HCT116 (cell line): ENCODE data around the gene PGM2. TPM values are rescaled to one million over a fixed set of nuclear protein-coding genes. Genes with fewer than 3 reads are reported as not detected.

ENCODE experiments used
- ATAC-seq: fragments of 200-7000 bp; cut with Tn5 transposase; 2 replicates; pipeline ENCODE4 v1.9.1; 2020; ENCODE audit warnings: mild to moderate bottlenecking, moderate library complexity
- BruUV-seq: library from RNA; stranded (reverse); fragments of 400-500 nt; replicated peaks from 2 replicates; lab custom pipeline; 2021; lab: Mats Ljungman, UMichigan
- CTCF ChIA-PET: fragments of 300-600 bp; sonication (Branson Sonifier 250); formaldehyde crosslinking; loops from one replicate; lab custom pipeline; 2021; ENCODE audit warnings: antibody characterized with exemption; lab: Charles Lee
- POLR2A ChIA-PET: fragments of 300-600, 350-600 bp; sonication (Branson Sonifier 250); formaldehyde crosslinking; loops from one replicate; lab custom pipeline; 2021; ENCODE audit warnings: antibody characterized with exemption; lab: Charles Lee
- RAD21 ChIA-PET, 2 experiments: fragments of 300-600 bp; sonication (Branson Sonifier 250); formaldehyde crosslinking; loops; one replicate each; lab custom pipeline; 2023; ENCODE audit warnings: low total read pairs in 2 of 2; ENCODE audit not compliant: uncharacterized antibody in 2 of 2, unreplicated experiment in 2 of 2, low non-redundant PET in 1 of 2; lab: Charles Lee
- DNase-seq: peaks from one replicate; pipeline ENCODE4 v3.0.0-alpha.2; 2010; ENCODE audit warnings: low read depth, low spot score
- H2AFZ ChIP-seq: fragments of 200-600 bp; shearing (Covaris generic), sonication (generic); 2 replicates; pipeline ENCODE4 v1.6.1; 2017; ENCODE audit warnings: low read depth, mixed run types, mixed read lengths, antibody characterized with exemption, low read length; ENCODE audit not compliant: poor library complexity, severe bottlenecking
- H3K27ac ChIP-seq: 2 replicates; pipeline ENCODE4 v1.5.1; 2012; ENCODE audit warnings: low read depth, low read length
- H3K27me3 ChIP-seq: fragments of 200-600 bp; sonication (generic); 2 replicates; pipeline ENCODE4 v1.6.1; 2016; ENCODE audit warnings: mixed run types, low read length, mixed read lengths; ENCODE audit not compliant: insufficient read depth
- H3K36me3 ChIP-seq, 2 experiments: fragments of 200-500 bp in 1 of 2; fragments of 200-600 bp in 1 of 2; sonication (Bioruptor generic) in 1 of 2; sonication (generic) in 1 of 2; 2 replicates each; pipeline versions ENCODE4 v1.5.1 to v1.6.1; 2014 to 2016; ENCODE audit warnings: low read length in 2 of 2, inconsistent platforms in 1 of 2, mixed read lengths in 1 of 2, mixed run types in 1 of 2; ENCODE audit not compliant: insufficient read depth in 2 of 2, control insufficient read depth in 1 of 2
- H3K4me1 ChIP-seq, 2 experiments: fragments of 200-600 bp in 1 of 2; sonication (generic) in 1 of 2; 2 replicates each; pipeline versions ENCODE4 v1.5.1 to v1.6.1; 2012 to 2017; ENCODE audit warnings: low read length in 2 of 2, inconsistent platforms in 1 of 2, mild to moderate bottlenecking in 1 of 2, mixed read lengths in 1 of 2, mixed run types in 1 of 2, moderate library complexity in 1 of 2; ENCODE audit not compliant: insufficient read depth in 2 of 2, control insufficient read depth in 1 of 2
- H3K4me2 ChIP-seq: fragments of 200-600 bp; sonication (generic); 2 replicates; pipeline ENCODE4 v1.6.1; 2017; ENCODE audit warnings: mixed run types, low read length, mixed read lengths
- H3K4me3 ChIP-seq, 2 experiments: fragments of 200-600 bp in 1 of 2; sonication (generic) in 1 of 2; replicated peaks in 1 of 2; 2 replicates each; pipeline ENCODE4 v1.5.1; 2011 to 2016; ENCODE audit warnings: low read length in 2 of 2, control low read depth in 1 of 2, low read depth in 1 of 2, mild to moderate bottlenecking in 1 of 2, mixed read lengths in 1 of 2, mixed run types in 1 of 2
- H3K79me2 ChIP-seq: fragments of 200-600 bp; sonication (generic); 2 replicates; pipeline ENCODE4 v1.6.1; 2017; ENCODE audit warnings: mild to moderate bottlenecking, mixed run types, low read length, moderate library complexity, mixed read lengths; ENCODE audit not compliant: insufficient read depth
- H3K9ac ChIP-seq: fragments of 200-600 bp; sonication (generic); 2 replicates; pipeline ENCODE4 v1.6.1; 2016; ENCODE audit warnings: low read length, mixed read lengths
- H3K9me2 ChIP-seq: fragments of 200-600 bp; sonication (generic), shearing (Covaris generic); 2 replicates; pipeline ENCODE4 v1.6.1; 2017; ENCODE audit warnings: mixed run types, mild to moderate bottlenecking, moderate library complexity; ENCODE audit not compliant: insufficient read depth
- H3K9me3 ChIP-seq, 2 experiments: fragments of 200-500 bp in 1 of 2; fragments of 200-600 bp in 1 of 2; sonication (Bioruptor generic) in 1 of 2; sonication (generic) in 1 of 2; 2 replicates each; pipeline ENCODE4 v1.6.1; 2014 to 2017; ENCODE audit warnings: low read length in 2 of 2, mixed read lengths in 2 of 2, inconsistent platforms in 1 of 2, low read depth in 1 of 2, mild to moderate bottlenecking in 1 of 2, mixed run types in 1 of 2, moderate library complexity in 1 of 2; ENCODE audit not compliant: control insufficient read depth in 1 of 2, insufficient read depth in 1 of 2
- H4K20me1 ChIP-seq: fragments of 200-600 bp; sonication (generic), shearing (Covaris generic); 2 replicates; pipeline ENCODE4 v1.6.1; 2017; ENCODE audit warnings: mixed run types, mild to moderate bottlenecking, moderate library complexity; ENCODE audit not compliant: insufficient read depth
- CEBPB ChIP-seq: IDR thresholded peaks from 2 replicates; pipeline ENCODE4 v1.6.1; 2012; ENCODE audit warnings: low read depth
- SIN3A ChIP-seq: IDR thresholded peaks from 2 replicates; pipeline ENCODE4 v1.6.1; 2012; ENCODE audit warnings: low read depth
- SRF ChIP-seq: IDR thresholded peaks from 2 replicates; pipeline ENCODE4 v1.6.1; 2012; ENCODE audit warnings: low read depth
- ZBTB33 ChIP-seq: IDR thresholded peaks from 2 replicates; pipeline ENCODE4 v1.6.1; 2011; ENCODE audit warnings: mild to moderate bottlenecking, low read length, moderate library complexity; ENCODE audit not compliant: insufficient replicate concordance; ENCODE audit errors: extremely low read depth
- ZFX ChIP-seq: fragments of 450-650 bp; IDR thresholded peaks from 2 replicates; pipeline ENCODE4 v1.6.1; 2017
- intact Hi-C: fragments of 100-400 bp; cut with micrococcal nuclease; formaldehyde crosslinking; loops from 2 replicates; pipeline ENCODE4 v1.10.0; 2022
- total RNA-seq: library from RNA; stranded (reverse); gene quantifications from one replicate; pipeline ENCODE4 v1.2.1, GENCODE V29; 2021; ENCODE audit not compliant: unreplicated experiment

The PGM2 gene
- total RNA-seq, 1 experiment from 2014 or later: 48.6 TPM

GRCh38 chr4:37902738-37903693 lies 76.5 kb downstream of the PGM2 start:
- no TSS peak for BruUV-seq

DNA sequence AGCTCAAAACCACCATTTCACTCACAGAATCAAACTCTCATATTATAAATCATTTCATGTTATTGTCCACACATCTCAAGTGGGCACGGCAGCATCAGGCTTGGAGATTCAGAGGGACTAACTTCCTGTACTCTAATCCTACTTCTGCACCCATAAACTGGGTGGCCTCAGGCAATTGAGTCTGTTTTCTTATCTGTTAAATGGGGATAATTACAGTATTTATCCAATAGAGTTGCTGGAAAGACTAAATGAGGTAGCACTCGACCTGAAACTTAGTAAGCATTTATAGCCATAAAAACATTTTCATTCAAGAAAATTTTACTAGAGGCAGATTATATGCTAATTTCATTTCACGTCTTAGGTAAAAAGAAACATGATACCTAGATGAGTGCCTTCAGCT lies 77.4 kb downstream of the PGM2 start:
- Histone ChIP-seq H3K9ac (no peak overlapping the region), H3K79me2 (no peaks in the 10 kb centered on the region), H3K4me2 (no peak overlapping the region), H4K20me1 (no peaks in the 10 kb centered on the region), H3K4me3 (no peak overlapping the region), H2AFZ (no peak overlapping the region), H3K9me3 (no peaks in the 10 kb centered on the region), H3K36me3 (no peaks in the 10 kb centered on the region), H3K9me2 (no peaks in the 10 kb centered on the region), H3K4me1 (peaks cover 0 to 6% of the 10 kb centered on the region in 2 experiments; a peak in 2 of 4 replicates), H3K27me3 (no peaks in the 10 kb centered on the region), H3K27ac (no peak overlapping the region)
- no peak for ATAC-seq
- CTCF ChIA-PET: no interaction called here
- TF ChIP-seq ZBTB33: no peak
- no peak for TF ChIP-seq SRF
- TF ChIP-seq SIN3A: no peak
- BruUV-seq: no TSS peak
- intact Hi-C loops: no loop called here
- POLR2A ChIA-PET: no interaction called here
- RAD21 ChIA-PET: no interaction called here
- no peak for DNase-seq

More at GRCh38 chr4:37902738-37903693, 76.5 kb downstream of the PGM2 start:
- Histone ChIP-seq H3K79me2 (no peaks in the 10 kb centered on the region), H4K20me1 (no peaks in the 10 kb centered on the region), H3K27ac (no peak overlapping the region), H3K4me1 (no peaks in the 10 kb centered on the region), H3K4me3 (no peak overlapping the region), H3K36me3 (no peaks in the 10 kb centered on the region), H3K9me2 (no peaks in the 10 kb centered on the region), H3K9me3 (no peaks in the 10 kb centered on the region), H3K27me3 (no peaks in the 10 kb centered on the region), H2AFZ (no peak overlapping the region)
- DNase-seq (no peak), ATAC-seq (no peak)
- RAD21 ChIA-PET: no interaction called here
- intact Hi-C loops: no loop called here
- CTCF ChIA-PET: no interaction called here
- TF ChIP-seq ZFX (no peak), CEBPB (no peak)
- TF ChIP-seq, all 23 proteins: peak for 0
- Histone ChIP-seq H3K9ac (no peak overlapping the region), H3K4me2 (no peak overlapping the region)
- POLR2A ChIA-PET: no interaction called here
